ENCODE data around the gene NDUFB10. TPM values are rescaled to one million over a fixed set of nuclear protein-coding genes. Genes with fewer than 3 reads are reported as not detected.

NDUFB10 gene
- total RNA-seq, 3 donors from 2014 or later (not counting 1 experiment from before 2014, with no cell fraction given), result 54.5 to 61.1 (median 59.5) TPM

DNA sequence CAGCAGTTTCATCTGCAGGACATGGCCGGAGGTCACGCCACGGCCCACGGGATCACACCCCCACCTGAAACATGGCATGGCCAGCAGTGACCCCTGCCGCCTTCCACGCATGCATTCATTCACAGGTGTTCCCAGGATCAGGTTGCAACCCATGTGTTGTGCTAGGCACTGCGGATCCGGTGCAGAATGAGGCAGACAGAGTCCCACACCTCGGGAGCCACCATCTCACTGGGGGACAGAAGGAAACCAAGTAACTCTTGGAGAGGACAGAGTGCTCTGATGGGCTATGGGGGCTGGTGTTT lies 12.0 kb upstream of the NDUFB10 start:
- intact Hi-C loops (cut with micrococcal nuclease), result no loop called here
- Mint-ChIP-seq H3K4me3 (no peak overlapping the region), H3K36me3 (no peaks in the 10 kb centered on the region), H3K9me3 (no peaks in the 10 kb centered on the region), H3K27ac (no peak overlapping the region), H3K27me3 (ENCODE audit: low read depth in 2 of 2) (no peaks in the 10 kb centered on the region), H3K4me1 (peaks cover 6 to 16% of the 10 kb centered on the region in 2 donors)
- WGBS (ENCODE audit: insufficient coverage), result 93% methylated on average over 9 of the region's 9 CpGs
- TF ChIP-seq, protein P1, sequence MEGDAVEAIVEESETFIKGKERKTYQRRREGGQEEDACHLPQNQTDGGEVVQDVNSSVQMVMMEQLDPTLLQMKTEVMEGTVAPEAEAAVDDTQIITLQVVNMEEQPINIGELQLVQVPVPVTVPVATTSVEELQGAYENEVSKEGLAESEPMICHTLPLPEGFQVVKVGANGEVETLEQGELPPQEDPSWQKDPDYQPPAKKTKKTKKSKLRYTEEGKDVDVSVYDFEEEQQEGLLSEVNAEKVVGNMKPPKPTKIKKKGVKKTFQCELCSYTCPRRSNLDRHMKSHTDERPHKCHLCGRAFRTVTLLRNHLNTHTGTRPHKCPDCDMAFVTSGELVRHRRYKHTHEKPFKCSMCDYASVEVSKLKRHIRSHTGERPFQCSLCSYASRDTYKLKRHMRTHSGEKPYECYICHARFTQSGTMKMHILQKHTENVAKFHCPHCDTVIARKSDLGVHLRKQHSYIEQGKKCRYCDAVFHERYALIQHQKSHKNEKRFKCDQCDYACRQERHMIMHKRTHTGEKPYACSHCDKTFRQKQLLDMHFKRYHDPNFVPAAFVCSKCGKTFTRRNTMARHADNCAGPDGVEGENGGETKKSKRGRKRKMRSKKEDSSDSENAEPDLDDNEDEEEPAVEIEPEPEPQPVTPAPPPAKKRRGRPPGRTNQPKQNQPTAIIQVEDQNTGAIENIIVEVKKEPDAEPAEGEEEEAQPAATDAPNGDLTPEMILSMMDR (IDR thresholded peaks at IDR 0.05), result no peak
- H3K27ac ChIP-seq (ENCODE audit: low read length), result no peak overlapping the region
- no peaks in the 10 kb centered on the region for H3K9me3 ChIP-seq (ENCODE audit: control insufficient read depth, insufficient read depth, low read length)
- no peak overlapping the region for H3K4me3 ChIP-seq (ENCODE audit: low read length)
- no peak for DNase-seq
- no peaks in the 10 kb centered on the region for H3K27me3 ChIP-seq (ENCODE audit: control insufficient read depth, insufficient read depth, low read length)
- no peaks in the 10 kb centered on the region for H3K36me3 ChIP-seq (ENCODE audit: control insufficient read depth, insufficient read depth, low read length)
- H3K4me1 ChIP-seq (ENCODE audit: control insufficient read depth, insufficient read depth, low read length), result peaks cover 10% of the 10 kb centered on the region
- no peak for ATAC-seq

DNA sequence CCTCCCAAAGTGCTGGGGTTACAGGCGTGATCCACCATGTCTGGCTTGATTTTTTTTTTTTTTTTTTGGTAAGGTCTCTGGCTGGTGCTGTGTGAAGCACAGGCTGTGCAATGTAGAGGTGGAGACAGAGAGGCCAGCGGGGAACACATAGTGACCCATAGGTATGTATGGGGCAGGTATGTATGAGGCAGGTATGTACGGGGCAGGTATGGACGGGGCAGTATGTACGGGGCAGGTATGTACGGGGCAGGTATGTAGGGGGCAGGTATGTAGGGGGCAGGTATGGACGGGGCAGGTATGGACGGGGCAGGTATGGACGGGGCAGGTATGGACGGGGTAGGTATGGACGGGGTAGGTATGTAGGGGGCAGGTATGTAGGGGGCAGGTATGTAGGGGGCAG lies 9.8 kb upstream of the NDUFB10 start:
- intact Hi-C loops (cut with micrococcal nuclease), result no loop called here
- H3K9me3 Mint-ChIP-seq, result no peaks in the 10 kb centered on the region
- H3K4me3 Mint-ChIP-seq, result no peak overlapping the region
- no peaks in the 10 kb centered on the region for H3K36me3 ChIP-seq (ENCODE audit: control insufficient read depth, insufficient read depth, low read length)
- no peak overlapping the region for H3K27ac ChIP-seq (ENCODE audit: low read length)
- H3K4me1 Mint-ChIP-seq, result peaks cover 1 to 2% of the 10 kb centered on the region in 2 donors
- H3K27me3 Mint-ChIP-seq (ENCODE audit: low read depth in 2 of 2), result peaks cover 0 to 3% of the 10 kb centered on the region in 2 donors
- H3K4me3 ChIP-seq (ENCODE audit: low read length), result no peak overlapping the region
- DNase-seq (no peak), ATAC-seq (no peak)
- no peaks in the 10 kb centered on the region for H3K27me3 ChIP-seq (ENCODE audit: control insufficient read depth, insufficient read depth, low read length)
- H3K4me1 ChIP-seq (ENCODE audit: control insufficient read depth, insufficient read depth, low read length), result no peaks in the 10 kb centered on the region
- H3K36me3 Mint-ChIP-seq, result no peaks in the 10 kb centered on the region
- H3K27ac Mint-ChIP-seq, result no peak overlapping the region
- TF ChIP-seq, protein P1 (IDR thresholded peaks at IDR 0.05), result no peak
- WGBS (ENCODE audit: insufficient coverage), result 91% methylated on average over 10 of the region's 11 CpGs
- no peaks in the 10 kb centered on the region for H3K9me3 ChIP-seq (ENCODE audit: control insufficient read depth, insufficient read depth, low read length)

DNA sequence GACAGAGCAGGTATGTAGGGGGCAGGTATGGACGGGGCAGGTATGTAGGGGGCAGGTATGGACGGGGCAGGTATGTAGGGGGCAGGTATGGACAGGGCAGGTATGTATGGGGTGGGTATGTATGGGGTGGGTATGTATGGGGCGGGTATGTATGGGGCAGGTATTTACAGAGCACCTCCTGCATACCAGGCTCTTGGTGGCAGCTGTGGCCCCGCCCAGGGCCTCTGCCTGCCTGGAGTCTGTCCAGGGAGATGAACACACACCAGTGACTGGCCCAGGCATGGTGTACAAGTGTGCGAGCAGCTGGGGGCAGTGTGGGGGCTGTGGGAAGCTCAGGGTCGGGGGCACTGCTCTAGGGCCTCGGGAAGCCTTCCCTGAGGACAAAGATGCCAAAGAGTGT lies 9.3 kb upstream of the NDUFB10 start:
- no peaks in the 10 kb centered on the region for H3K27me3 ChIP-seq (ENCODE audit: control insufficient read depth, insufficient read depth, low read length)
- Mint-ChIP-seq H3K4me3 (no peak overlapping the region), H3K27ac (no peak overlapping the region), H3K36me3 (no peaks in the 10 kb centered on the region), H3K9me3 (no peaks in the 10 kb centered on the region), H3K27me3 (ENCODE audit: low read depth in 2 of 2) (peaks cover 0 to 3% of the 10 kb centered on the region in 2 donors), H3K4me1 (no peaks in the 10 kb centered on the region)
- WGBS (ENCODE audit: insufficient coverage), result 81% methylated on average over 7 of the region's 7 CpGs
- H3K9me3 ChIP-seq (ENCODE audit: control insufficient read depth, insufficient read depth, low read length), result no peaks in the 10 kb centered on the region
- ATAC-seq (no peak), DNase-seq (no peak)
- TF ChIP-seq, protein P1 (IDR thresholded peaks at IDR 0.05), result no peak
- intact Hi-C loops (cut with micrococcal nuclease), result no loop called here
- H3K4me3 ChIP-seq (ENCODE audit: low read length), result no peak overlapping the region
- no peaks in the 10 kb centered on the region for H3K4me1 ChIP-seq (ENCODE audit: control insufficient read depth, insufficient read depth, low read length)
- no peaks in the 10 kb centered on the region for H3K36me3 ChIP-seq (ENCODE audit: control insufficient read depth, insufficient read depth, low read length)
- no peak overlapping the region for H3K27ac ChIP-seq (ENCODE audit: low read length)

DNA sequence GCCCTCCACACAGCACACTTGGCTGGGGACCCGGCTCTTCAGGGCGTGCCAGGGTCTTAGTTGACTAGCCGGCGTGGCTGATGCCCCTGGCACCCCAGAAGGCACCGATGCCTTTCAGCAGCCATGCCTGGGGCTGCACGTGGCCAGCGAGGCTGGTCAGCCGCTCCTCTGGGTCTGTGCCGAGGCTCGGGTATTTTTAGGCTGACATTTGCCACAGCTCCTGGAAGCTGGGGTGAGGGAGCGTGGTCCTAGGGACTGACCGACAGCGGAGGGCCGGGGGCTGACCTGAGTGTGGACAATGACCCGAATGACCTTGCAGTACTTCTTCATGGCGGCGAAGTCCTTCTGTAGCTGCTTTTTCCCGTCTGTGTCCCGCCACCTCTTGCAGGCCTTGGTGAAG lies 8.8 kb upstream of the NDUFB10 start:
- Mint-ChIP-seq H3K4me1 (no peaks in the 10 kb centered on the region), H3K27ac (no peak overlapping the region), H3K36me3 (no peaks in the 10 kb centered on the region), H3K27me3 (ENCODE audit: low read depth in 2 of 2) (peaks cover 0 to 3% of the 10 kb centered on the region in 2 donors), H3K9me3 (no peaks in the 10 kb centered on the region), H3K4me3 (no peak overlapping the region)
- Histone ChIP-seq H3K36me3 (ENCODE audit: control insufficient read depth, insufficient read depth, low read length) (no peaks in the 10 kb centered on the region), H3K4me1 (ENCODE audit: control insufficient read depth, insufficient read depth, low read length) (no peaks in the 10 kb centered on the region), H3K9me3 (ENCODE audit: control insufficient read depth, insufficient read depth, low read length) (no peaks in the 10 kb centered on the region), H3K27me3 (ENCODE audit: control insufficient read depth, insufficient read depth, low read length) (no peaks in the 10 kb centered on the region), H3K27ac (ENCODE audit: low read length) (no peak overlapping the region), H3K4me3 (ENCODE audit: low read length) (no peak overlapping the region)
- TF ChIP-seq, protein P1 (IDR thresholded peaks at IDR 0.05), result no peak
- no peak for ATAC-seq
- DNase-seq, result no peak
- WGBS (ENCODE audit: insufficient coverage), result 92% methylated on average over 19 of the region's 19 CpGs
- intact Hi-C loops (cut with micrococcal nuclease), result no loop called here

Measured in natural killer cell (primary cell).